Measurements from ENCODE around the gene SPATA33.
"Not testable (repeated sequence)": the region's sequence is repeated elsewhere in the genome, so short reads cannot be mapped to it uniquely, and the experiment has no call there.

The SPATA33 gene

DNA sequence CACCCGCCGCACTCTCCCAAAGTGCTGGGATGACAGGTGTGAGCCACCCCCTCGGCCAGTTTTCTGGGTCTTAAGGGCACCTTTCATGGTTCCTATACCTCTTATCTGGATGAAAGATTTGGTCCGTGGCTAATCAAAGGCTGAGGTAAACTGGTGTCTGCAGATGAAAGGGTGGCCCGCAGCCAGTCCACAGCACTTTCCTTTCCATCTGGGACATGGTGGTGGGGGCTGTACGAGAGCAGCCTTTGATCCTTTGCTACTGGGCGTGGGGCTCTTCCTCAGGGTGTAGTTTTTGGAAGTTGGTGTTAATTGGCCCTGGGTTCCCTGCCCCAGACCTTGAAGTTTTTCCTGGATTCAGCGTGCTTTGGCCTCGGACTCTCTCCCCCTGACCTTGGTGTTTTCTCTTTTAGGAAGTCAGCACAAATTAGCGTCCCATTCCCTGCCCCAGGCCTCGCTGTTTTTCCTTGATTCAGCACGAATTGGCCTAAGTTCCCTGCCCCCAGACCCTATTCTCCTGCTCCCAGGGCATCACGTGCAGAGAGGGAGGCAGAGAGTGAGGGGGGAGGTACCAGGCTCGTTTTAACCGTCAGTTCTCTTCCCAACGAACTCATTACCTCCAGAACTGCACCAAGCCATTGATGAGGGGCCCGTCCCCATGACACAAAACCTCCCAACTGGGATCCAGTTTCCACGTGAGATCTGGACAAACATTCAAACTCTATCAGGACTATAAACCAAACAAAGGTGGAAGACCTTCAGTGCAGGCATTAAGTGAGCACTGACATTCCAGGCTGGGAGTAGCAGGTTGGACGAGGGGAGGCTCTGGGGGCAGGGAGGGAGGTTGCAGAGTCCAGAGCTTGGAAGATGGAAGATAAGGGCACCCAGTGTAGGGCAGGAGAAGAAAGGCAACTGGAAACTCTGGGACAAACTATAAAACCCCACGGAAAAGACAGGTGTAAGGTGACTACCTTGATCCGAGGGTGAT is 32.6 kb upstream of the SPATA33 start:
- DNase-seq (ENCODE audit: low read depth in 2 of 2, low spot score in 1 of 2) = no peak

DNA sequence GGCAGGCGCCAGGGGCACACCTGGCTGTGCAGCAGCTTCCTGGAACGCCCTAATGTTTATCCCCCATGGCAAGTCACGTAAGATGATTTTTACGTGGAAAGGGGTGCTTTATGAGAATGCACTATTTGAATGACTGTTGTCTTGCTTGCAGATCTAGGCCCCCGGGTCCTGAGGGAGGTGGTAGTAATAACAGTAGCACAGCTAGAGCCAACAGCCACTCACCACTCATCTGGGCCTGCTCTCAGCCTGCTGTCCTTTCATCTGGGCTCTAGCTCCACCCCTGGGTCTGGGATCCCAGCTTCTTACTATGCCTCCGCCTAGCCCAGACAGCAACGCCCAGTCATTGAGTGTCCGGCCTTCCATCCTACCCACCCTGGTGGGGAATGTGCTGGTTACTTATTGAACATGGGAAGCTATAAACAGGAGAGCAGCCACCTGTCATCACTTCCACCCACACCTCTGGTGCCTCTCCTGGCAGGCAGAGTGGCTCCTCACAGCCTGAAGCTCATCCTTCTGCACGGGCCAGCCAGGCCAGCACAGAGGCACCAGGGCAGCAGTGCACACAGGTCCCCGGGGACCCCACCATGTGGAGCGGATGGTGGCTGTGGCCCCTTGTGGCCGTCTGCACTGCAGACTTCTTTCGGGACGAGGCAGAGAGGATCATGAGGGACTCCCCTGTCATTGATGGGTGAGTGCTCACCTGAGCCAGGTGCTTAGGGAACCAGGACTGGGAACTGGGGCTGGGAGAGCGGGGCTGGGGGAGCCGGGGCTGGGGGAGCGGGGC is 27.6 kb upstream of the SPATA33 start:
- DNase-seq (ENCODE audit: low read depth in 2 of 2, low spot score in 1 of 2) = no peak

DNA sequence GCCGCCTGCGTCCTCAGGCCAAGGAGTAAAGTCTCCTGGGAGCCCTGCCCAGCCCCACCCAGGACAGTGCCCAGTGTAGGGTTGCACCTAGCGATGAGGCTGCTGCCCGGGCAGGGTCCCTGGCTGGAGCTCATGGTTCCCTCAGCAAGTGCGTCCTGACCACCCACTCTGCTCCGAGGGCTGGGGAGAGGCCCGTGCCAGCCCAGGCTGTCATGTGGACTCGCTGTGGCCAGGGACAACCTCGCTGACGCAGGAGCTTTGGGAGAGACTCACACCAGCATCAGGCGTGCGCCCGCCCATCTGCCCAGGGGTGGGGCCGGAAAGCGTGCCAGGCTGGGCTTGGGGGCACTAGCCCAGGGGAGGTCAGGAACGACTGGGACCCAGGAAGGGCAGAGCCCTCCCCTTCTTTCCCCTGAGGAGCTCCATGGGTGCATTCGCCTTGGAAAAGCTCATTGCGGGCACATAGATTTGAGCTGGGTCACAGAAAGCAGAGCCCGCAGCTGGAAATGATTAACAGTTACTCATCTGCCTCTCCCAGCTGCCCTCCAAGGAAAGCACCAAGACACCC is 24.5 kb upstream of the SPATA33 start:
- DNase-seq (ENCODE audit: low read depth in 2 of 2, low spot score in 1 of 2) = no peak

DNA sequence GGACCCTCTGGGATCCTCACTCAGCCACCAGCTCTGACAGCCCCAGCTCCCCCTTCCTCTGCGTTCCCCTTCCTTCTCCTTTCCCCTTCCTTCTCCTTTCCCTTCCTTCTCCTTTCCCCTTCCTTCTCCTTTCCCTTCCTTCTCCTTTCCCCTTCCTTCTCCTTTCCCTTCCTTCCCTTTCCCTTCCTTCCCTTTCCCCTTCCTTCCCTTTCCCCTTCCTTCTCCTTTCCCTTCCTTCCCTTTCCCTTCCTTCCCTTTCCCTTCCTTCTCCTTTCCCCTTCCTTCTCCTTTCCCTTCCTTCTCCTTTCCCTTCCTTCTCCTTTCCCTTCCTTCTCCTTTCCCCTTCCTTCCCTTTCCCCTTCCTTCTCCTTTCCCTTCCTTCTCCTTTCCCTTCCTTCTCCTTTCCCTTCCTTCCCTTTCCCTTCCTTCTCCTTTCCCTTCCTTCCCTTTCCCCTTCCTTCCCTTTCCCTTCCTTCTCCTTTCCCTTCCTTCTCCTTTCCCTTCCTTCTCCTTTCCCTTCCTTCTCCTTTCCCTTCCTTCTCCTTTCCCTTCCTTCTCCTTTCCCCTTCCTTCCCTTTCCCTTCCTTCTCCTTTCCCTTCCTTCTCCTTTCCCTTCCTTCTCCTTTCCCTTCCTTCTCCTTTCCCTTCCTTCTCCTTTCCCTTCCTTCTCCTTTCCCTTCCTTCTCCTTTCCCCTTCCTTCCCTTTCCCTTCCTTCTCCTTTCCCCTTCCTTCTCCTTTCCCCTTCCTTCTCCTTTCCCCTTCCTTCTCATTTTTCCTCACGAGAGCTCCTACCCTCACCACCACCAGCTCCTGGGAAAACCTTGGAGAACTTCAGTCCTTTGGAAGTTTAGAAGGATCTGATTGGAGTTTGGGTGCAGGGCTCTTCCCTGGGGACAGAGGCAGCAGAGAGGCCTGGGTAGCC is 22.9 kb upstream of the SPATA33 start:
- DNase-seq (ENCODE audit: low read depth in 2 of 2, low spot score in 1 of 2) = not testable (repeated sequence)

DNA sequence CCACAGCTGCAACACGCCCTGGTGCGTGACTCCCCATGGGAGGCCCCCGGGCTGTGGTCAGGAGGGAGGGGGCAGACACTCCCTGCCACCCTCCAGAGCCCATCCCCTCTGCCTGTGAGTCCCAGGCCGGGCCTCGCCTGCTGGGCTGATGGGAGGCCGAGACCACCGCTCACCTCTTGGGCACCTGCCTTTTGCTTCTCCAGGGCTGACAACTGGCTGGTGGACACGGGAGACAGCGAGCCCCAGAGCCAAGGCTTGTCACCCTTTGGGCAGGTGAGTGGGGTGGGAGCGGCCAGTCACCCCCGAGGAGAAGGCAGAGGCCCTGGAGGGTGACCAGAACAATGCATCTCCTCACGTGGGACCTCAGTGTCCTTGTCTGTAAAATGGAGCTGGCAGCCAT is 21.0 kb upstream of the SPATA33 start:
- no peak for DNase-seq (ENCODE audit: low read depth in 2 of 2, low spot score in 1 of 2)

DNA sequence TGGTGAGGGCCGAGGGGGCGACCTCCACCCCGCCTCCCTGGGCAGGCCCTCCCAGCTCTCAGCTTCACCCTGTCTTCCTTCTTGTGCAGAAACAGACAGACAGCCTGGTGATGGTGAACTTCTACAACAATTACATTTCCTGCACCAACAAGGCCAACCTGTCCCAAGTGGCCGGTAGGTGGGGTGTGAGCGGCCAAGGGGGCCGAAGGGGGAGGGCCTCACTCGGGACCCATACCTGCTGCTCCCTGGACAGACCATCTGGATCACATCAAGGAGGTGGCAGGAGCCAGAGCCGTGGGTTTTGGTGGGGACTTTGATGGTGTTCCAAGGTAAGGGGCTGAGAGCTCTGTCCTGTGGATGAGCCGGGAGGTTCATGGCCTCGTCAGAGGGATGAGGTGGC is 20.3 kb upstream of the SPATA33 start:
- no peak for DNase-seq (ENCODE audit: low read depth in 2 of 2, low spot score in 1 of 2)

DNA sequence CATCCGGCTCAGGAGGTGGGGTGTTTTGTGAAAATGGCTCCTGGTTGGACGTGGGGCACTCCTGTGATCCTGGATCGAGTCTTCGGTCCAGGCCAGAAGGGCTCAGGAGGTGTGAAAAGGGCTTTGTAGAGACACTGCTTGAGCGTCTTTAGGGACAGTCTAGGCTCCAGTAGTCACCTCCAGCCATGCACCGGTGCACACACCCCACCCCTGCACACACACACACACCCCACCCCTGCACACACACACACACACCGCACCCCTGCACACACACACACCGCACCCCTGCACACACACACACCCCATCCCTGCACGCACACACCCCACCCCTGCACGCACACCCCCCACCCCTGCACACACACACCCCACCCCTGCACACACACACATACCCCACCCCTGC is 19.2 kb upstream of the SPATA33 start:
- no peak for DNase-seq (ENCODE audit: low read depth in 2 of 2, low spot score in 1 of 2)

DNA sequence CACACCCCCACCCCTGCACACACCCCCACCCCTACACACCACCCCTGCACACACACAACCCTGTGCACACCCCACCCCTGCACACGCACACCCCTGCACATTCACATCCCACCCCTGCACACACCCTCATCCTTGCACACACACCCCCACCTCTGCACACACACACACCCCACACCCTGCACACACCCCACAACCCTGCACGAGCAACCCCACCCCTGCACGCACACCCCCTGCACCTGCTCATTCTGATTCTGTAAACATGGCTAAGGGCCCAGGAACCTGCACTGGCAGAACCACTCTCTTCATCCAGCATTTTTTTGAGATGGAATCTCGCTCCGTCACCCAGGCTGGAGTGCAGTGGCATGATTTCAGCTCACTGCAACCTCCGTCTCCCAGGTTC is 18.3 kb upstream of the SPATA33 start:
- DNase-seq (ENCODE audit: low read depth in 2 of 2, low spot score in 1 of 2) = no peak

DNA sequence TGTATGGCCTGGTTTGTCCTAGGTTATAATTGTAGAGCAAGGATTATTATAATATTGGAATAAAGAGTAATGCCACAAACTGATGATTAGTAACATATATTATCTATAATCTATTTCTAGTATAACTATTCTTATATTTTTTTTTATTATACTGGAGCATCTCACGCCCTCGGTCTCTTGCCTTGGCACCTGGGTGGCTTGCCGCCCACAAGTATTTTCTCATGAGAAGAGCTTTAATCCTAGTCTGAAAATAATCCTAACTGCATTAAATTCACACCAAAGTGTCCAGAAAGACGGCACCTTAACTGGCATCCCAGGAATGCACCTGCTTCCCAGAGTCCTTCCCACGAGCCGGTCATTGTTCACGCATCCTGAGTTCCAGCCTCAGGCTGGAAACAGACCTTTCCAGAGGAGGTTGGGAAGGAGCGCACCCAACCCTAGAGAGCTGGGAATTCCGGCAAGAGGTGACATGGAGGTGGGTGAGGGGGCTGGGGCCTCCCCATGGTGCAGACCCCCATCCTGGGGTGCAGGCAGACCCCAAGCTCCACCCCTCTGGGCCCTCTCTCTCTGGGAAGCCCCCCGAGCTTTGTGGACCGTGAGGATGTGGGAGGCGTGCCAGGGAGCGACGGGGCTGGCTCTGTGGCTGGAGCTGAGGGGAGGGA is 16.0 kb upstream of the SPATA33 start:
- DNase-seq (ENCODE audit: low read depth in 2 of 2, low spot score in 1 of 2) = no peak

DNA sequence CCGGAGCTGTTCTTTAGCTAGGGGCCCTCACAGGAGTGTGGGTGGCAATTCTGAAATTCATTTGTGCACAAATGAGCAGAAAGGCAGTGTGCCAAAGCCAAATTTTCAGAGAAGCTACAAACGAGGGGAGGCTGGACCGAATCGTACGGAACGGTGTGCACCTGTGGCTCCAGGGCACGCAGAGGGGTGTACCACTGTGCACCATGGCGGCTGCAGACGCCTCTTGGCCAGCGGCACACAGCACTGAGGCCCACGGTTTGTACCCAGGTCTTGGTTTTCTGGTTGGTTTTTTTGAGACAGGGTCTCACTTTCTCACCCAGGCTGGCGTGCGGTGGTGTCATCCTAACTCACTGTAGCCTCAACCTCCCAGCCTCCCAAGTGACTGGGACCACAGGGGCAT is 15.1 kb upstream of the SPATA33 start:
- DNase-seq (ENCODE audit: low read depth in 2 of 2, low spot score in 1 of 2) = no peak

DNA sequence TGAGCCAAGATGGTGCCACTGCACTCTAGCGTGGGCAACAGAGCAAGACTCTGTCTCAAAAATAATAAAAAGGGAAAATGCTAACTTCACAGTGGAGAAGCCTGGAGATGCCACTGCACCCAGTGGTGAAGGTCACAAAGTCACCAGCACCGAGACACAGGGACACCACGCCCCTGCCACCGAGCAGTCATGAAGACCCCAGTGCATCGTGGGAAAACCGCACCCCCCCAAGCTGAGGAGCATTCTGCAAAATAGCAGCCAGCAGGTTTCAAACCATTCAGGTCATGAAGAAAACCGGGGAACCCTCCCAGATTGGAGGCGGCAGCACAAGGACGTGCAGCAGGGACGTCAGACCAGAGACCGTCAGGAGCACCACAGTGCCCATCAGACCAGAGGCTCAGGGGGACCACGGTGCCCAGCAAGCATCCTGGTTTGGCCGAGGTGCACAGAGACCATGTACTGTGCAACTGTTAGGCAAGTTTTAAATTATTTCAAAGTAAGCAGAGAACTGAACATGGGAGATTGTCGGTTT is 13.8 kb upstream of the SPATA33 start:
- no peak for DNase-seq (ENCODE audit: low read depth in 2 of 2, low spot score in 1 of 2)

DNA sequence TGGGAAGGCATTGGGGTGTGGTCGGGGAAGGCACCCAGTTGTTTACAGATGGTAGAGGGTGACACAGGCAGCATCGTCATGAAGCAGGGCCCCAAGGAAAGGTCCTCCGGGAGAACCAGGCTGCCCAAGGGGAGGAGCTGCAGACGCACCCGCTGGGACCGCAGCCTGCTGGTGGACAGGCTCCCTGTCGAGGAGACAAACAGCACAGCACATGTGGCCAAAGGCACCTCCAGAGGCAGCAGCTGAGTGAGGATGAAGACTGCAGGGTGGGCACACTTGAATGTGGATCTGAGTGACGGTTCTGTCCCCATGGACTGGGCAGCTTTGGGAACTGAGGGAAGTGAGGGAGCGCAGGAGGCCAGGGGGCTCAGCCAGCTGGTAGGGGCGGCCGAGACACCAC is 12.5 kb upstream of the SPATA33 start:
- no peak for DNase-seq (ENCODE audit: low read depth in 2 of 2, low spot score in 1 of 2)

DNA sequence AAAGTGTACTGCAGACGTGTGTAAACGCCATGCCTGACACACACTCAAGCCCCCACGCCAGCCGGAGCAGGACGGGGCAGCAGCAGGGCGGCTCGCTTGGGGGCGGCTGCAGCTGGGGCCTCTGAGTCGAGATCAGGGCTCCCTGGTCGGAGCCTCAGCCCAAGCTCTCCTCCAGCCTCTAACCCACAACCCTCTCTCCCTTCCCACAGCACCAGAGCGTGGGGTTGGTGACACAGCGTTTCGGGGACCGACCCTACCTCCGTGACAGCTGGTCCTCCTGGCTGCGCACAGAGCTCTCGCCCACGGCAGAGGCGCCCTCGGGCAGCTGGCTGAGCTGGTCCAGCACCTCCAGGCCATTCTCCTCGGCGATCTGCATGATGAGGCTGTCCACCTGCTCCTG is 11.4 kb upstream of the SPATA33 start:
- DNase-seq (ENCODE audit: low read depth in 2 of 2, low spot score in 1 of 2) = no peak

DNA sequence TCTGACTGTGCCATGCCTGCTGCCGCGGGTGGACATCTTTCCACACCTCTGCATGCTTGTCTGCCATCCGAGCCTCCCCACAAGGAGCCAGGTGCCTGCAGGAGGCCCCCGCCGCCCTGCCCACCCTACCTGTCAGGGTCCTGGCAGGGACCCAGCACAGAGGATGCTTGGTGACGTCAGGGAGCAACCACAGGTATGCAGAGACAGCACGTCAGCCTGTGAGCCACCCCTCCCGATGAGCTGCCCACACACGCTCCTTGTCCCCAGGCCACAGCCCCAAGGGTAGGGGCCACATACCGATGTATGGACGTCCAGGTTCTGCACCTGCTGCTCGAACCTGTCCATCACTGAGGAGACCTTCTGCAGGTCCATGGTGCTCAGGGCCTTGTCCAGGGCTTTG is 10.7 kb upstream of the SPATA33 start:
- DNase-seq (ENCODE audit: low read depth in 2 of 2, low spot score in 1 of 2) = no peak

DNA sequence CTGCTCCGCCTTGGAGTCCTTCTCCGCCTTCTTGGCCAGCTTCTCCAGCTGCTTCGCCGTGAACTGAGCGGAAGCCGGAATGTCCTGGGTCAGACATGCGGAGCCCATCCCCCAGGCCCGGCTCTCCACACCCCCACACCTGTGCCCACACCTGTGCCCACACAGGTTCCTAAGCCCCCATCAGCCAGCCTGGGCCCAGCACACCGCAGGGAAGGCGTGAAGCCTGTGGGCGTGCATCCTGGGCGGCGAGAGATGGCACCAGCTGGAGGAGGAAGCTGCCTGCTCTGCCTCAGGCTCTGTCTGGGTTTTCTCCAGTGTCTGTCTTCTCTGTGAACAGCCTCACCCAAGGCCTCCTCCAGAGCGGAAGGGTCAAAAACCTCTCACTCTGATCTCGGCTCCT is 6.1 kb upstream of the SPATA33 start:
- no peak for DNase-seq (ENCODE audit: low read depth in 2 of 2, low spot score in 1 of 2)

DNA sequence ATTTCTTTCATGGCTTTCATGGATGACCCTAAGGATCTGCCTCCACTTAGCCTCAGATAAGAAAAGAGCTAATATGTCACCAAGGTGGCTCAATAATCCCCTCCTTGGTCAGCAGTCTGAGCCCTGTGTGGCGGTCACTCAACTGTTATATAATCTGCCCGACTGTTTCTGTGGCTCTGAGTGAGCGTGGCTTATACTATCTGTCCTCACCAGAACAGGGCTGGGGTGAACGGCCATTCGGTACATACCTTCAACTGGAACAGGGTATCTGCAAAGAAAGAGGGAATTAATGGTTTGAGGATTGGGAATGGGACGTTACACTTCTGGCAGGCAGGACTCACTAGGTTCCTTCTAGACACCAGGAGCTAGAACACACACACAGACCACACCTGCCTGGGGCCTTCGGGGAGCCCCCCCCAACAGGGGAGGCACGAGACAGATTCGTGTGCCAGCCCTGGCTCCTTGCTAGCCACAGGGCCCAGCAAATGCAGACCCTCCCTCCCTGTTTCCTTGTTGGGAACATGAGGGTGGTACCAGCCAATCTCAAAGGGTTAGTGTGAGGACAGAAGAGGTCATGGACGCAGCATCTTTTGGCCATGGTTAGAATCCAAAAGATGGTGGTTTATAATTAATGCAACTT is 3.9 kb upstream of the SPATA33 start:
- DNase-seq (ENCODE audit: low read depth in 2 of 2, low spot score in 1 of 2) = no peak

DNA sequence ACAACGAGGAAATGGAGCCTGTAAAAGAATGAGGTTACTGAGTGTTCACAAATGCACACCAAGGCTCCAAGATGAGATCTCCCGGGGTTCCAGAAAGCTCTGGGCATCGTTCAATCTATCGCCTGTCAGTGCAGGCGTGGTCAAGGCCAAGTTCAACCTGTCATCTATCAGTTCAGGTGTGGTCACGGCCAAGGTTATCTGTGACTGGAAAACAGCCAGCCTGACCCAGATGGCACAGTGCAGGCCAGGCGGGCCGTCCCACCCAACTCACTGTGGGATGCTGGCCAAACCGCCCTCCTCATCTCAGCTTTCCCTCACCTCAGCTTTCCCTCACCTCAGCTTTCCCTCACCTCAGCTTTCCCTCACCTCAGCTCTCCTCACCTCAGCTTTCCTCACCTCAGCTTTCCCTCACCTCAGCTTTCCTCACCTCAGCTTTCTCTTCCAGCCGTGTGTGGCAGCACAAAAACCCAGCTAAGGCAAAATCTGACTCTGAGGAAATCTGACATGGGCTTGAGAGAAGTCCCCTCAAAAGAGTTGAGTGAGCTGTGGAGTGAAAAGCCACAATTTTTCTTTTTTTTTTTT is 2.5 kb upstream of the SPATA33 start:
- no peak for DNase-seq (ENCODE audit: low read depth in 2 of 2, low spot score in 1 of 2)

DNA sequence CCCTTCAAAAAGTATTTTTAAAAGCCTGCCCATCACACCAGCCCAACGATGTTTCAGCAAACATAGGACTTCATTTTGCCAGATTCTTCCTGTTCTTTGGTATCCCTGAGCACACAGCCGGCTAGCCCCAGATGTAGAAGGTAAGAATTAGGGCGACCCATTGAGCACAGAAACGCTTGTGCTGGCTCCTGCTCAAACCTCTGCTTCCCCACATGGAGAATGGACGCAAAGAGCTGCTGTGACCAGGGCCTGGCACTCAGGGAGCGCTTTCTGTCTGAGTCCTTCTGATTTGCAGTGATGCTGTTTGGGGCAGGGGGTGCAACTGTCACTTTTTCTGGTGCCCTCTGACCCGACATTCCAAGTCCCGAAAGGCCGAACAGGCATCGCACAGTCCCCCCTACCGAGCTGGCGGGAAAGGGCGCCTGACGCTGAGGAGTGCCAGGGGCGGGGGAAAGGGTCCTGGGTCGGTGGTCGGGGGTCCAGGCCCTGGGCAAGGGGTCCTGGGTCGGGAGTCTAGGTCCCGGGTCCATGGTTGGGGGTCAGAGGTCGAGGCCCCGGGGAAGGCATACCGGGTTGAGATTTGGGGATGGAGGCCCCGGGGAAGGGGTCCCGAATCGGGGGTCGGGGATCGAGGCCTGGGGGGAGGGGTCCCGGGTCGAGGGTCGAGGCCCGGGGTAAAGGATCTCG is 1.1 kb upstream of the SPATA33 start:
- DNase-seq (ENCODE audit: low read depth in 2 of 2, low spot score in 1 of 2) = no peak
